HG03066 (cell line): ENCODE measurements around the gene KMT2E.

Experiments
- ATAC-seq: cut with Tn5 transposase; IDR thresholded peaks from one replicate; pipeline ENCODE4 v1.9.1; 2021; ENCODE audit warnings: low read depth; ENCODE audit not compliant: unreplicated experiment

KMT2E gene

GRCh38 chr7:105156731-105157130 lies 142.7 kb downstream of the KMT2E start:
- ATAC-seq, result no peak

DNA sequence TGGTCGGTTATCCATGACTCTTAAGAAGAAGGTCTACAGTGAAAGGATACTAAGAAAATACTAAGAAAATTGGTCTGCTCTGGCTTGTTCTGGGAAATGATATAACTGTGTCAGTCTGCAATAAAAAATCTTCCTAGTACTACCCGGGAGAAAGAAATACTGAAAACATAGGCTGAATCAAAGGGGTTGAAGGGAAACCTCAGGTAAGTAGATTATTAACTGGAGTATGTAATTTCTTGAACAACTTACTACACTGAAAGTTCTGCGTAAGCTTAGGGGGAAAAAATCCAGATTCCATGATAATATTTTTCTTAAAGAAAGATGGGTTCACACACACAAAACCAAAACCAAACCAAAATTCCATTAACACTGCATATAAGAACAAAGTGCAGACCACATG lies 143.3 kb downstream of the KMT2E start:
- no peak for ATAC-seq

DNA sequence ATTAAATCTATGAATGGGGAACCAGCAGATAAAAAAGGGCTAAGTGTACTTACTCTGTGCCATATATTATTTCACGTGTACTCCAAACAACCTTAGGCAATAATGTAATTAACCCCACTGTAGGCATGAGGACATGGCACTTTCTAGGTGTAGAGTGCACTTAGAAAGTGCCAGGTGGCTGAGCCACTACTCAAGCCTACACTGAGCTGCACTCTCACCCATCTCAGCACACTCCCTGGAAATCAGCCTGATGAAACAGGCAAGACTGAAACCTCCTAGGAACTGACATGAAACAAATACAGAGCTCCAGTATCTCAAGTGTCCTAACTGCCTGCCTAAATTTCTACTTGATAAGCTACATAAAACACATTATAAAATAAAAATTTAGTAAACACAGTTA lies 147.4 kb downstream of the KMT2E start:
- no peak for ATAC-seq
